GM18498 (cell line): Measurements from ENCODE around the gene DDOST.

Source experiments
- ATAC-seq: cut with Tn5 transposase; IDR thresholded peaks from one replicate; pipeline ENCODE4 v1.9.1; 2021; ENCODE audit warnings: mild to moderate bottlenecking, moderate library complexity; ENCODE audit not compliant: unreplicated experiment

The DDOST gene

DNA sequence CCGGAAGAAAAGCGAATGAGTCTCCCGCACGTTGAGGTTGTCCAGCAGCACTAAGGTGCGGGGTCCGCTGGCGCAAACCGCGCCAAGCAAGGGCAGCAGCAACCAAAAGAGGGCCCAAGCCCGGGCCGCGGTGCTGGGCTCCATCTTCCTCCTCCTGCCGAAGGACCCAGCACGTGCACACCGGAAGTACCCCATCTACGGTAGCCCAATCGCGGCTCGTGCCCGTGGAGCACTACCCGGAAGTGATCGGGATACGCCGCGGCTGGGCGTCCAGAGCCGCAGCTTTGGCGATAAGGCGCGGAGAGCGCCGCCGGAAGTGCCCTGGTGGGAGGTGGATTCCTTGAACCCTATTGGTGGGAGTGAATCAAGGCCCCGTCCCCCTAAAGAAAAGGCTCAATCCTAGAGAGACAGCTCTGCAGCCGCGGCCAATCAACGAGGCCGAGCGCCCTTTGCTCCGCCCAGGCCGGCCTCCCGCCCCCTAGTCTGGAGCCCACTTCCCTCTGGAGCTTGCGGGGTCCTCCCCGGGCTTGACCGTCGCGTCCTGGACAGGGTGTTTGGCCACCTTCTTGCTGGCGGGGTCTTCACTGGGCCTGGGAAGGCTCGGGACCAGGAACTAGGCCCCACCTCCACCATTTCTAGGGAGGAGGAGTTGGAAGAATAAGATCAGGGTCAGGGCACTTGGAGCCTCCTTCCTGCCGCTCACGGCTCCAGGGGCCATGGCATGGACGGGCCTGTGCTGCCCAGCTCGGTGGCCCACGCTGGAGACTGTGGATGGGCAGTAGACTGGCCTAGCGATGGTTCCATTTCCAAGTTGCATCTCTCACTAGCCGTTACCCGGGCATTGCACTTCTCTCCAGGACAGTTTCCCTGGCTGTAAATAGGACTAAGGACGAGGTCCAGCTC, at the start of gene DDOST:
TSS of gene DDOST (minus strand) at position 163 of the 903 bp plus-strand sequence. CDS start at position 144, 19 bp downstream.
- ATAC-seq: peak; percentile 96

DNA sequence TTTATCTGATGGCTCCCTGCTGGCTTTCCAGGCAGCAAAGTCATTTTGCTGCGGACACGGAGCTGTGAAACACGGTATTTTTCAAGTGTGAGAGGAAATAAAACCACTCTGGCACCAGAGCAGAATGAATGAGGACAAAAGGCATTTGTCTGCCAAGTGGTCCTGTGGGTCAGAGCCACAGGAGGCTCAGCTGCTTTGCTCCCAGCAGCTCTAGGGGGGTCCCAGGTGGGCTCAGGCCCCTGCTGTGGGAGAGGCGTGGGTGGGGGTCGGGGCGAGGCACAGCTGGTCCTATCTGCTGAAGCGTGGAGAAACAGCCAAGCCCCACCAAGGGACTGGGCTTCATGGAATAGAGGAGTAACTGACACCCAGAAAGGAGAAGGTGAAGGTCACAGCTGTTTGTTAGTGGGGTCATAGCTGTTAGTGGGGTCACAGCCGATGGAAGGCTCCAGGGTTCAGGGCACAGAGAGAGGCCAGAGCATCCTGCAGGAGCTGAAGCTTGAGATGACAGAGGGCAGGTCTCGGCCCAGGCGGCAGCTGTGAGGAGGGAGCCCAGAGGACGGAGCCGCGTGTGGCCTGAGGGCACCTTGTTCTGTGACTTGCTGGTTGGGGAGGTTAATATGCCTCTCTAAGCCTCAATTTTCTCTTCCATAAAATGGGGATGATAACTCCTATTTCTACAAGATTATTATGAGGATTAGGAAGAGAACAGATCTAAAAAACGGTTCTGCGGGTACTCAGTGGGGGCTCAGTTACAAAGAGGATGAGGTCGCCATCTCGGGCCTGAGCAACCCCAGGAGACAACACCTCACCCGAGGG, 49.5 kb upstream of the DDOST start:
- ATAC-seq: no peak

- no peak for ATAC-seq
Observed at GRCh38 chr1:20709868-20710267, 48.7 kb upstream of the DDOST start.

DNA sequence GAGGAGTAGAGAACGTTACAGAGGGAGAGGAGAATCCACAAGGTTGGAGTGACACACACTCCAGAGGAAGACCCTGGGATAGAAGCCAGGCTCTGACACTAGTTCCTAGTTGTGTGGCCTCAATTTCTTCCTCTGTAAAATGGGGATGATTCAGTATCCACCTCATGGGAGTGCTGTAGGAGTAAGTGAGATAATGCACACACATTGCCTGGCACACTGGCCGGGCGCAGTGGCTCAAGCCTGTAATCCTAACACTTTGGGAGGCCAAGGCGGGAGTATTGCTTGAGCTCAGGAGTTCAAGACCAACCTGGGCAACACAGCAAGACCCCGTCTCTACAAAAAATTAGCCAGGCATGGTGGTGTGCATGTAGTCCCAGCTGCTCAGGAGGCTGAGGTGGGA, 47.7 kb upstream of the DDOST start:
- ATAC-seq: no peak

GRCh38 chr1:20708057-20708456, 46.9 kb upstream of the DDOST start:
- no peak for ATAC-seq

DNA sequence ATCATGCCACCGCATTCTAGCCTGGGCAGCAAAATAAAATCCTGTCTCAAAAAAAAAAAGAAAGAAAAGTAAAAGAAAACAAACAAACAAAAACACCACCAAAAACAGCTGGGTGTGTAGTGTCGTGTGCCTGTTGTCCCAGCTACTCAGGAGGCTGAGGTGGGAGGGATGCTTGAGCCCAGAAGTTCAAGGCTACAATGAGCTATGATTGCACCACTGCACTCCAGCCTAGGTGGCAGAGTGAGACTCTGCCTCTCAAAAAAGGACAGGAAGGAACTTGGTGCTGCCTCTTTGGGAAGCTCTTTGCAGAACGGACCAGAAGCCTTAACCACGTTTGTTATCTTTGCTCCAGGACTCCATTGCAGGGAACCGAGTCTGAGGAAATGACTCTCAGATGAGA, 45.7 kb upstream of the DDOST start:
- ATAC-seq: no peak

DNA sequence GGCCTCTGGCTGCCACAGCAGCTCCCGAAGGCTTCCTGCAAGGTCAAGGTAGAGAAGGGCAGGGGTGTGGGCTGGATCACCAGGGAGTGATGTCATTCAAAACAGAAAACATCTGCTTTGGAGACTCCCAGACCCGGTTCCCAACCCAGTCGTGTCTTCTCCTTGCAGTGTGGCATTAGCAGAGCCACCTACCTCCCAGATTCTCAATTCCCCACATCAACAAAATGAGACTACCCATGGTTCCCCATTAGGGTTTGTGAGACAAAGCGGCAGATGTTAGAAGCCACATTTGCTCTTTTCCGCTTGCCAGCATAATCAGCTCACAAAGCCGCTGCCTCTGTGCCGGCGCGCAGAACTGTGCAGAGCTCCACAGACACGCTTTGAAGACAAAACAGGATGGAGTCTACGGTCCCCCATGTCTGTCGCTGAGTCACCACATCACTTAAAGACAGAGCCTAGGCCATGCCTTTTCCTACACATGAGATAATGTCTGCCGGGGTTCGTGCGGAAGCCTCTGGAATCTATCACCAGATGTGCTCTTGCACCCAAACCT, 44.1 kb upstream of the DDOST start:
- no peak for ATAC-seq

GRCh38 chr1:20704390-20705202, 43.4 kb upstream of the DDOST start:
- no peak for ATAC-seq

- ATAC-seq: no peak
Observed at GRCh38 chr1:20703124-20703756, 42.1 kb upstream of the DDOST start.

DNA sequence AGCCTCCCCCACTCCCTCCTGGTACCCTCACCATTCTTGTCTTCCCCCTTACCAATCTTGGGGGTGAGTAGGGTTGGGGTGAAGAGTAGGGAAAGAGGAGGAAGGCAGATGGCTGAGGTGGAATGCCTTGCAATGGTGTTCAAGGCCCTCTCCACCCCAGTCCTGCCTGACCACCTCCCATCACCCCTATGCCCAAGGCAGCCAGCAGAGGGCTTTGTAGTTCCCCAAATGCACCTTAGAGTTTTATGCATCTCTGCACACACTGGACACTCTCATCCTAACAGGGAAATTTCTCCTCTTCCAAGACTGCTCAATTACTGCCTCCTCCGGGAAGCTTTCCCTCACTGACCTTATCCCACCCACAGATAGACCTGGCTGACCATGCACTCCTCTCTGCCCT, 41.2 kb upstream of the DDOST start:
- ATAC-seq: no peak

DNA sequence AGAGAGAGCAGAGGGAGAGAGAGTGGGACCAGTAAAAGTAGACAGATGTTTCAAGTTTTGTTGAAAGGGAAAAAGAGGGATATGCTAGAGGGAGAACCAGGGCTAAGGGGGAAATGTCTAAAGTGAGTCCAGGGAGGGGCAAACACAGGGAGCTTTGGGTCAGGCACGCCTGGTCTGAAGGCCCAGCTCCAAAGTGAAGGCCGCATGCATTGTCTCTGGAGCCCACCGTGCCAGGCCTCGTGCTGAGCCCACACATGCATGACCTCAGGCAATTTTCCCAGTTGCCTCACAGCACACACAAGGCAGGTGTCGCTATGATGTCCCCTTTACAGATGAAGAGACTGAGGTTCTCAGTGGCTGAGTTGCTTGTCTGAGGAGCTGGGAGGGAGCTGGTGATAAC, 40.7 kb upstream of the DDOST start:
- no peak for ATAC-seq

GRCh38 chr1:20701446-20701845, 40.3 kb upstream of the DDOST start:
- no peak for ATAC-seq

DNA sequence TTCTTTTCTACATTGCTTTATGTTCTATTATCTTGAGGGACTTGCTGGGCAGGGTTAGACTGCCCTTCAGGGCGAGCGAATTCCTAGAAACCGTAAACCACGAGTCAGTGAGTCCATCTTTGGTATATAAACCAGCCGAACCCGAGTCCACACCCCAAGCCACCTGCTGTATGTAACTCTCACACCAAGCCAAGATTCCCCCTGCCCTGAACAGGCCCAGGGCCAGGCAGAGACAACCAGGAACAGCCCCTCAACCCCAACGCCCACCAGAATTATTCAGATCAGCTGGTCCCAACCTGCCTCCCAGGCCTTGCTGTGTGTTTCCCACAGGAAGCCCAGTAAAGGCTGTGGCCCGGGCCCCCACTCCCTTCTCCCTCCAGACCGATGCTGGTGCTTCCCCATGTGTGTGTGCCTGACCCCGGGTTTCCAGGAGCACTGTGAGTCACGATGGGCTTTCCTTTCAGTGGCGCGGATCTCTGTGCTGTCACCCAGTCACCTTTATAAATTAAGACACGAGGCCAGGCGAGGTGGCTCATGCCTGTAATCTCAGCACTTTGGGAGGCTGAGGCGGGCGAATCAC, 39.6 kb upstream of the DDOST start:
- ATAC-seq: no peak

DNA sequence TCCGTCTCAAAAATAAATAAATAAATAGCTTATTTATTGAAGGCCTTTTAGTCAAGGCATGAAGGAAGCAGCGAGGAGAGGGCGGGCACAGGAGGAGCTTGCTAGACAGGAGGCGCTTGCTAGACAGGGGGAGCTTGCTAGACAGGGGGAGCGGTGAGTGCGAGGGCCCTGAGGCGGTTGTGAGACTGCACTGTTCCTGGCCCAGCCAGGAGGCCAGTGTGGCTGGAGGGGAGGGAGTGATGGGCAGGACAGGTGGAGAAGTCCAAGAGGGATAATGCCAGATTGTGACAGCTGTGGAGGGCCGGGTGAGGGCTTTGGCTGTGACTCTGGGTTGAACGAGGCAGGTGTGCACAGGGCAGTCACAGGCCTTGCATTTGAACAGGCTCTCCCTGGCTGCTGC, 38.4 kb upstream of the DDOST start:
- ATAC-seq: no peak

- no peak for ATAC-seq
Observed at GRCh38 chr1:20698195-20698910, 37.2 kb upstream of the DDOST start.

- no peak for ATAC-seq
Observed at GRCh38 chr1:20697563-20697962, 36.4 kb upstream of the DDOST start.

GRCh38 chr1:20696397-20697333, 35.5 kb upstream of the DDOST start:
- ATAC-seq: peak; percentile 68

- ATAC-seq: no peak
Observed at GRCh38 chr1:20695515-20695914, 34.3 kb upstream of the DDOST start.
